Measurements from ENCODE around the gene EZH2. TPM values are rescaled to one million over a fixed set of nuclear protein-coding genes. Genes with fewer than 3 reads are reported as not detected.

EZH2 gene
- total RNA-seq (2022; extraction: Qiagen RNA extraction; ENCODE audit: low read depth), result 20.4 to 25.6 TPM (median 24.5 TPM) in 5 replicates

GRCh38 chr7:148884049-148884298 is at the start of gene EZH2:
Gene EZH2, minus strand, starts transcription at chr7:148884291. Its CDS starts 36,993 bp downstream, at chr7:148847298.

Other genes with a start within 250 kb of the EZH2 start
- gene CUL1, start 185.4 kb downstream of the EZH2 start, total RNA-seq (2022; extraction: Qiagen RNA extraction; ENCODE audit: low read depth), result 52.4 to 70.7 TPM (median 64.2 TPM) in 5 replicates
- gene PDIA4, start 144.2 kb upstream of the EZH2 start, total RNA-seq (2022; extraction: Qiagen RNA extraction; ENCODE audit: low read depth), result 179 to 200 TPM (median 192 TPM) in 5 replicates
- 5.9 to 7.0 TPM (median 6.2 TPM) in 5 replicates for gene ZNF786, start 206.4 kb upstream of the EZH2 start, total RNA-seq (2022; extraction: Qiagen RNA extraction; ENCODE audit: low read depth)
- 1.0 to 1.3 TPM (median 1.2 TPM) in 5 replicates for gene ZNF425, start 242.0 kb upstream of the EZH2 start, total RNA-seq (2022; extraction: Qiagen RNA extraction; ENCODE audit: low read depth)